HG03565 (cell line): ENCODE results near the gene CCDC167.

ENCODE experiments used
- ATAC-seq: cut with Tn5 transposase; IDR thresholded peaks from one replicate; pipeline ENCODE4 v1.9.1; 2021; ENCODE audit warnings: mild to moderate bottlenecking, moderate library complexity; ENCODE audit not compliant: unreplicated experiment

The CCDC167 gene

GRCh38 chr6:37499433-37500293 is at the start of gene CCDC167:
CCDC167 (minus strand) TSS chr6:37499893; CDS start chr6:37499863, 30 bp downstream.
- ATAC-seq, result peak; percentile 81

DNA sequence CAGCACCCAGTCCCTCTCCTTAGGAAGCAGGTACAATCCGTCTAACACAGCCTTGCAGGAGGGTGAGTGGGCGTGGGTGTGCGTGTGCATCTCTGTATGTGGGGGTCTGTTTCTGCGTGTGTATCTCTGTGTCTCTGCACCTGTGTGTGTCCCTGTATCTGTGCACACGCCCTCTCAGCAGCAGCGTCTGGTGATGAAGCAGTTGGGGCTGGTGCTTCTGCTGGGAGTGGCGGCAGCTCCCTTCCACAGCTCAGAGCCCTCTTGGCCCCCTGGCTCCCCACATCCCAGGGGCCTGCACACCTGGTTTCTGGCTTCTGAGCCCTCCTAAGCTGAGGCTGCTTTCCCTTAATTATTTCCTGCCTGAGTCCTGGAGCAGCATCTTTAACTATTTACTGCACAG is 49.5 kb upstream of the CCDC167 start:
- ATAC-seq, result no peak

GRCh38 chr6:37548067-37548674 is 48.5 kb upstream of the CCDC167 start:
- no peak for ATAC-seq

DNA sequence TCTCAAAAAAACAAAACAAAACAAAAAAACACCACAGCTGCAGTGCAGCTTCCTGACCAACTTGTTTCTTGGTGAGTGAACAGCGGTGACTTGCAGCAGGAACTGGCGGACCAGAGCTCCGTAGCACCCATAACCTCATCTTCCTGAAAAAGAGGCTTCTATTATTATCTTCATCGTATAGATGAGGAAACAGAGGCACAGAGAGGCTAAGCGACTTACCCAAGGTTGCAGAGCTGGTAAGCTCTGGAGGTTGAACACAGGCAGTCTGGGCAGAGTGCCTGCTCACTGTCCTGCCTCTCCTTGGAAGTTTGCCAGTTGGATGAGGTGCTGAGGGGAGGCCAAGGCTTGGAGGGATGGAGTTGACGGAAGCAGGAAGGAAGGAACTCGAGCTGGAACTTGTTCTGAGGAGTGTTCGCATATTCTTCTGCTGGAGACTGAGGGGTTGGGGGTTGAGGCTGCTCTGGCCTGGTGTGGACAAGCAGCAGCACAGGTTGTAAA is 47.9 kb upstream of the CCDC167 start:
- ATAC-seq, result no peak

DNA sequence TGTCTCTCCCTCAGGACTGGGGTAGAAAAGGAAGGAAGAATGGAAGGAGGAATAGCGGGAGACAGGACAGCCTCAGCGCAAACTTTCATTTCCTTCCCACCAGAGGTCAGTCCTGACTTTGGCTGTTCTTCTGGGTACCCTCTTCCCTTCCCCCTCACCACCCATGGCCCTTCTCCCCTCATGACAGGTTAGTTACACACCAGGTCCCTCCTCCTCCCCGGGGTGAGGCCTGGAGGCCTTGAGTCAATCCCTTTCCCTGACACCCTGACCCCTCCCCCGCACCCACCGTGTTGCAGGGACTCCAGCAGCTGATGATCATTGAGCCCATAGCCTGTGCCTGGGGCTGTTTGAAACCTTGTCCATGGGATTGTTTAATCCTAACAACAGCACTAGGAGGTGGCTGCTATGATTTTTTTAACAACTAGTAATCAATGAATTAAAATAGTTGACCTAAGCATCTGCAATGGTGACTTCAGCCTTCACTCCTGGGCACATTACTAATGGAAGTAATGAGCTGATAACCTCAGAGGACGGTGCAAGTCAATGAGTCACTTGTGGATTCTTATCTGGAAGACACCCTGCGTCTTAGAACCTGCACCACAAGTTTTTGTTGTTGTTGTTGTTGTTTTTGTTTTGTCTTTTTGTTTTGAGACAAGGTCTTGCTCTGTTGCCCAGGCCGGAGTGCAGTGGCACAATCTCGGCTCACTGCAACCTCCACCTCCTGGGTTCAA is 46.6 kb upstream of the CCDC167 start:
- no peak for ATAC-seq

- no peak for ATAC-seq
Observed at GRCh38 chr6:37544530-37544929, 44.8 kb upstream of the CCDC167 start.

- no peak for ATAC-seq
Observed at GRCh38 chr6:37543361-37543760, 43.7 kb upstream of the CCDC167 start.

GRCh38 chr6:37541346-37541745 is 41.7 kb upstream of the CCDC167 start:
- ATAC-seq, result no peak

GRCh38 chr6:37540390-37540789 is 40.7 kb upstream of the CCDC167 start:
- no peak for ATAC-seq

- ATAC-seq, result no peak
Observed at GRCh38 chr6:37540029-37540352, 40.3 kb upstream of the CCDC167 start.

DNA sequence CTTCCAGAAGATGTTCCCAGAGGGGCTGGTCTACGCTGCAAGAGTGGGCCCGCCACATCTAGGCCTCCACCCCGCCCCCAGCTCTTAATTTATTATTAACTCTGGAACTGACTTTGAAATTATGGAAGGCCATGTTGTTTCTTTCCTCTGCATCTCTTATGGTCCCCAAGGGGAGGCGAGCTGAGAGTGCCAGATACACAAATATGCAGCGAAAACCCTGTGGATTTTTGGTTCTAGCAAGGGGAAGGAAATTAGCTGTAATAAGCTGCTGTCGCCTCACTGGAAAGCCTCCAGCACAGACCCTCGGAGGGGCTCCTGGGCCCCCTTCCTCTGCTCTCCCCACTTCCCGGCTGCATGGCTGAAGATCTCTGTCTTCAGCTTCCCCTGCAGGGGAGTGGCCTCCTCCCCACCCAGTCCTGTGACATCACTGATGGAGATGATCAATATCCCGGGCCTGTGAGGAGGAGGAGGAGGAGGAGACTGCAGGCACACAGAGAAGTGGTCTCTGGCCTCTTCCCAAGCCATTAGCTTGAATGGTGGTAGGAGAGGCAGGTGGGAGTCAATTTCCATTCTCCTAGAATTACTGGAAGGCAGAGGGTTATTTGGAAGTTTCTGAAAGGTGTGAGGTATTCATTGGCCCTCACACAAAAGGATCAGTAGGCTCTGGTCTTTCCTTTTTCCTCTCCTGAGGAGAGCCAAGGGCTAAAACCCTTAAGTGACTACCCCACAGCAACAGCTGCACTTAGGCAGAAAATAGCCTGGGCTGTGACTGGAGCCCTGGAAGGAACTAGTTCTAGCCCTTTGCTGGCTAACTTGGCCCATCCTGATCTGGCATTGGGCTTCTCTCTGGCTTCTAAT is 39.7 kb upstream of the CCDC167 start:
- no peak for ATAC-seq

DNA sequence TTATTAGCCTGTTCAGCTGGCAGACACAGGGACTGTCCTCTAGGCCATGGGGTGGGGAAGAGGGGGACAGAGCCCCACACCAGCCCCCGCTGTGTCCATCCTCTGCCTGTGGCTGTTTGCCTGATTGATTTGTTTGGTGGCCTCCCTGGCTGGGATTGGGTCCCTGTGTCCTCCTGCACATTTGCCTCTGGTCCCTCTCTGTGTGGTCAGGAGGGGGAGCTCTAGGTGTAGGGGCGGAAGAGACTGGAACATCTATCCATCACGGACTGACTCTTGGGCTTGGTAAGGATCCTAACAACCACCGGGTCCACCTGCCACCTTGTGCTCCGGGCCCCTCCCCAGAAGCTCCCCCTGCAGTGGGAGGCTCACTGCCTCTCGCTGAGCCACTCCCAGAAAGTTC is 38.4 kb upstream of the CCDC167 start:
- no peak for ATAC-seq

GRCh38 chr6:37537548-37537947 is 37.9 kb upstream of the CCDC167 start:
- ATAC-seq, result no peak

GRCh38 chr6:37536491-37537190 is 36.9 kb upstream of the CCDC167 start:
- no peak for ATAC-seq

GRCh38 chr6:37535759-37536490 is 36.2 kb upstream of the CCDC167 start:
- no peak for ATAC-seq

- ATAC-seq, result no peak
Observed at GRCh38 chr6:37535428-37535758, 35.7 kb upstream of the CCDC167 start.

- no peak for ATAC-seq
Observed at GRCh38 chr6:37534893-37535292, 35.2 kb upstream of the CCDC167 start.

GRCh38 chr6:37532122-37532521 is 32.4 kb upstream of the CCDC167 start:
- ATAC-seq, result no peak

- ATAC-seq, result no peak
Observed at GRCh38 chr6:37531437-37532036, 31.8 kb upstream of the CCDC167 start.
